G401.6 (cell line): ENCODE results near the gene TRIO.
"Not testable (repeated sequence)": the region's sequence is repeated elsewhere in the genome, so short reads cannot be mapped to it uniquely, and the experiment has no call there.

Experiments
- FAIRE-seq: peaks from 2 replicates; lab custom pipeline; 2012; peaks lifted over from hg19 to GRCh38; lab: Jason Lieb, UNC

The TRIO gene

GRCh38 chr5:14415024-14415697, 272.0 kb downstream of the TRIO start:
- no peak for FAIRE-seq

GRCh38 chr5:14415698-14416074, 272.5 kb downstream of the TRIO start:
- no peak for FAIRE-seq

- no peak for FAIRE-seq
Observed at GRCh38 chr5:14416621-14417275, 273.6 kb downstream of the TRIO start.

GRCh38 chr5:14417276-14417730, 274.2 kb downstream of the TRIO start:
- no peak for FAIRE-seq

GRCh38 chr5:14417792-14418765, 274.9 kb downstream of the TRIO start:
- no peak for FAIRE-seq

- no peak for FAIRE-seq
Observed at GRCh38 chr5:14419686-14420085, 276.5 kb downstream of the TRIO start.

GRCh38 chr5:14420101-14420811, 277.1 kb downstream of the TRIO start:
- no peak for FAIRE-seq

GRCh38 chr5:14421851-14422250, 278.7 kb downstream of the TRIO start:
- FAIRE-seq: no peak

GRCh38 chr5:14424011-14424685, 281.0 kb downstream of the TRIO start:
- no peak for FAIRE-seq

- FAIRE-seq: no peak
Observed at GRCh38 chr5:14425559-14425958, 282.4 kb downstream of the TRIO start.

- FAIRE-seq: no peak
Observed at GRCh38 chr5:14426521-14426920, 283.4 kb downstream of the TRIO start.

- no peak for FAIRE-seq
Observed at GRCh38 chr5:14428302-14429081, 285.4 kb downstream of the TRIO start.

- no peak for FAIRE-seq
Observed at GRCh38 chr5:14429101-14430050, 286.2 kb downstream of the TRIO start.

- no peak for FAIRE-seq
Observed at GRCh38 chr5:14431534-14431933, 288.4 kb downstream of the TRIO start.

GRCh38 chr5:14432931-14433589, 289.9 kb downstream of the TRIO start:
- FAIRE-seq: no peak

- no peak for FAIRE-seq
Observed at GRCh38 chr5:14435481-14435880, 292.3 kb downstream of the TRIO start.

GRCh38 chr5:14436122-14436521, 293.0 kb downstream of the TRIO start:
- not testable (repeated sequence) for FAIRE-seq

GRCh38 chr5:14436801-14437542, 293.8 kb downstream of the TRIO start:
- FAIRE-seq: no peak
